GM23338 (cell line): ENCODE results near the gene WWP2.
"Not testable (repeated sequence)": the region's sequence is repeated elsewhere in the genome, so short reads cannot be mapped to it uniquely, and the experiment has no call there.

Source experiments
- CREB1 ChIP-seq: fragments of 250-450 bp; sonication (Bioruptor Pico); IDR thresholded peaks from 2 replicates; pipeline ENCODE4 v1.5.0; 2020; ENCODE audit warnings: low read depth, mild to moderate bottlenecking, moderate library complexity
- CTCF ChIP-seq, 2 experiments: fragments of 200-600 bp in 1 of 2; sonication (generic) in 1 of 2; conservative IDR thresholded peaks; 2 replicates each; pipeline versions ENCODE4 v1.5.1 to v1.6.1; 2016 to 2017; ENCODE audit warnings: antibody characterized with exemption in 2 of 2, low read depth in 2 of 2, mild to moderate bottlenecking in 2 of 2, moderate library complexity in 1 of 2
- EZH2 ChIP-seq: fragments of 200-600 bp; sonication (generic); IDR thresholded peaks from one replicate; pipeline ENCODE4 v1.8.0; 2017; ENCODE audit warnings: antibody characterized with exemption, mild to moderate bottlenecking, low read depth; ENCODE audit not compliant: unreplicated experiment
- EZH2phosphoT487 ChIP-seq: fragments of 200-600 bp; sonication (generic); IDR thresholded peaks from one replicate; pipeline ENCODE4 v1.8.1; 2018; ENCODE audit warnings: antibody characterized with exemption; ENCODE audit not compliant: unreplicated experiment
- JUNB ChIP-seq: IDR thresholded peaks from one replicate; pipeline ENCODE4 v1.6.1; 2016; ENCODE audit warnings: antibody characterized with exemption; ENCODE audit not compliant: unreplicated experiment
- POLR2AphosphoS5 ChIP-seq: IDR thresholded peaks from 2 replicates; pipeline ENCODE4 v1.6.1; 2016; ENCODE audit warnings: antibody characterized with exemption, low read depth
- REST ChIP-seq: IDR thresholded peaks from one replicate; pipeline ENCODE4 v1.6.1; 2018; ENCODE audit warnings: antibody characterized with exemption; ENCODE audit not compliant: unreplicated experiment
- STAT1 ChIP-seq: IDR thresholded peaks from one replicate; pipeline ENCODE4 v1.6.1; 2016; ENCODE audit warnings: antibody characterized with exemption; ENCODE audit not compliant: unreplicated experiment
- ZNF331 ChIP-seq: fragments of 250-450 bp; sonication (Bioruptor Pico); IDR thresholded peaks from 2 replicates; pipeline ENCODE4 v1.5.0; 2020; ENCODE audit warnings: low read depth, mild to moderate bottlenecking, moderate library complexity
- ZNF462 ChIP-seq: fragments of 250-450 bp; sonication (Bioruptor Pico); IDR thresholded peaks from 2 replicates; pipeline ENCODE4 v1.5.0; 2020; ENCODE audit warnings: mild to moderate bottlenecking, moderate library complexity

- not testable (repeated sequence) for TF ChIP-seq POLR2AphosphoS5; EZH2; CREB1 (CRISPR knock-in tag); CTCF (conservative IDR thresholded peaks at IDR 0.05; ENCODE audit: low read depth in 2 of 2); STAT1; EZH2phosphoT487; REST; ZNF462 (CRISPR knock-in tag); ZNF331; JUNB
These were observed 201.2 kb downstream of the WWP2 start for GRCh38 chr16:69963312-69963711.
